DOHH2 (cell line): ENCODE data around the gene PLAGL1.

Source experiments
- H3F3A ChIP-seq: fragments of 200-600 bp; sonication (generic), shearing (Covaris generic); 2 replicates; pipeline ENCODE4 v1.6.0; 2016; ENCODE audit warnings: antibody characterized with exemption, mild to moderate bottlenecking; ENCODE audit not compliant: control insufficient read depth, insufficient read depth
- H3K27ac ChIP-seq: fragments of 200-600 bp; sonication (generic); 2 replicates; pipeline ENCODE4 v1.5.1; 2014; ENCODE audit warnings: low read depth, mild to moderate bottlenecking, low read length, moderate library complexity
- H3K27me3 ChIP-seq: fragments of 200-600 bp; sonication (generic); 2 replicates; pipeline ENCODE4 v1.6.1; 2014; ENCODE audit warnings: mild to moderate bottlenecking, low read length, mixed read lengths; ENCODE audit not compliant: control insufficient read depth
- H3K36me3 ChIP-seq: fragments of 200-600 bp; sonication (generic); 2 replicates; pipeline ENCODE4 v1.6.1; 2014; ENCODE audit warnings: mild to moderate bottlenecking, low read length, moderate library complexity, mixed read lengths; ENCODE audit not compliant: control insufficient read depth
- H3K4me1 ChIP-seq: fragments of 200-600 bp; sonication (generic); 2 replicates; pipeline ENCODE4 v1.6.1; 2014; ENCODE audit warnings: mild to moderate bottlenecking, low read length, mixed read lengths; ENCODE audit not compliant: control insufficient read depth
- H3K4me2 ChIP-seq: fragments of 200-600 bp; sonication (generic); 2 replicates; pipeline ENCODE4 v1.6.0; 2014; ENCODE audit warnings: mild to moderate bottlenecking, low read length, moderate library complexity
- H3K4me3 ChIP-seq: fragments of 200-600 bp; sonication (generic); 2 replicates; pipeline ENCODE4 v1.5.1; 2014; ENCODE audit warnings: mild to moderate bottlenecking, low read length, mixed read lengths
- H3K79me2 ChIP-seq: fragments of 200-600 bp; sonication (generic); 2 replicates; pipeline ENCODE4 v1.6.1; 2014; ENCODE audit warnings: mild to moderate bottlenecking, low read length, mixed read lengths; ENCODE audit not compliant: control insufficient read depth
- H3K9me2 ChIP-seq: fragments of 200-600 bp; sonication (generic); replicated peaks from 2 replicates; pipeline ENCODE4 v1.6.1; 2014; ENCODE audit warnings: mild to moderate bottlenecking, low read length, mixed read lengths; ENCODE audit not compliant: control insufficient read depth
- H3K9me3 ChIP-seq: fragments of 200-600 bp; sonication (generic); 2 replicates; pipeline ENCODE4 v1.6.1; 2014; ENCODE audit warnings: antibody characterized with exemption, low read length, mixed read lengths; ENCODE audit not compliant: control insufficient read depth, insufficient read depth
- H4K20me1 ChIP-seq: fragments of 200-600 bp; sonication (generic); 2 replicates; pipeline ENCODE4 v1.6.0; 2014; ENCODE audit warnings: low read depth, mild to moderate bottlenecking, antibody characterized with exemption, low read length, moderate library complexity; ENCODE audit not compliant: control insufficient read depth, insufficient read depth
- EZH2phosphoT487 ChIP-seq: fragments of 200-600 bp; sonication (generic); IDR thresholded peaks from 2 replicates; pipeline ENCODE4 v1.6.1; 2017; ENCODE audit warnings: borderline replicate concordance, mild to moderate bottlenecking, antibody characterized with exemption, low read length, moderate library complexity, mixed read lengths
- TF ChIP-seq, protein P1 (sequence below): fragments of 200-600 bp; sonication (generic); IDR thresholded peaks from one replicate; pipeline ENCODE4 v1.5.1; 2014; ENCODE audit warnings: antibody characterized with exemption, mild to moderate bottlenecking, low read depth, low read length; ENCODE audit not compliant: poor library complexity, severe bottlenecking

PLAGL1 gene

DNA sequence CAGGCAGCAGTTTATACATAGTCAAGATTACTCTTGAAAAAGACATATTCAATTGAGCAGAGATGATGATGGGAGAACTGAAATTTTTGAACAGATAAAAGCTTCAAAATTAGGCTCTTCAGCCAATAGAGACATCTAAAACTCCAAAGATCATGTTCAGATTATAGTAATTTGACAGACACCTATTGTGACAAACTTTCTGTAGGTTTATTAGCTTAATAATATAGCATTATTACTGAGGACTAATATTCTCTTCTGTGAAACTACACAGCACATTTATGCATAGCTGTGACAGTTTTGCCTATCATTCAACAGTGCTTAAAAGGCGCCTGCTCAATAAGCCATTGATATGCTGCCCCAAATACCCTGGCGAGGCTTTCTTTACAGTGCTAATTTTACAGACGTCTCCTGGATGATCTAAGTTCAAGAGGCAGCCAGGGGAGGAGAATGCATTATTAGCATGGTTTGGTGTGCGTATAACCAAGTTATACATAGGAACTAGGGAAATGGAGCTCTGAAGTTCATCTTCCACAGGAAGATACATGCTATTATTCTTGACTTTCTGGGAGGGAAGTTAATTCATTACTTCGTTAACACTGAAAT is 21.5 kb downstream of the PLAGL1 start:
- no peak overlapping the region for H3K4me2 ChIP-seq
- H3K27me3 ChIP-seq = no peaks in the 10 kb centered on the region
- H3K27ac ChIP-seq = no peak overlapping the region
- no peaks in the 10 kb centered on the region; the same call in 1 of the 2 replicates for H3K9me2 ChIP-seq
- no peaks in the 10 kb centered on the region for H3K36me3 ChIP-seq
- H3K4me3 ChIP-seq = no peak overlapping the region
- H3F3A ChIP-seq = no peaks in the 10 kb centered on the region
- H3K9me3 ChIP-seq = no peaks in the 10 kb centered on the region
- TF ChIP-seq EZH2phosphoT487 = no peak
- TF ChIP-seq, protein P1, sequence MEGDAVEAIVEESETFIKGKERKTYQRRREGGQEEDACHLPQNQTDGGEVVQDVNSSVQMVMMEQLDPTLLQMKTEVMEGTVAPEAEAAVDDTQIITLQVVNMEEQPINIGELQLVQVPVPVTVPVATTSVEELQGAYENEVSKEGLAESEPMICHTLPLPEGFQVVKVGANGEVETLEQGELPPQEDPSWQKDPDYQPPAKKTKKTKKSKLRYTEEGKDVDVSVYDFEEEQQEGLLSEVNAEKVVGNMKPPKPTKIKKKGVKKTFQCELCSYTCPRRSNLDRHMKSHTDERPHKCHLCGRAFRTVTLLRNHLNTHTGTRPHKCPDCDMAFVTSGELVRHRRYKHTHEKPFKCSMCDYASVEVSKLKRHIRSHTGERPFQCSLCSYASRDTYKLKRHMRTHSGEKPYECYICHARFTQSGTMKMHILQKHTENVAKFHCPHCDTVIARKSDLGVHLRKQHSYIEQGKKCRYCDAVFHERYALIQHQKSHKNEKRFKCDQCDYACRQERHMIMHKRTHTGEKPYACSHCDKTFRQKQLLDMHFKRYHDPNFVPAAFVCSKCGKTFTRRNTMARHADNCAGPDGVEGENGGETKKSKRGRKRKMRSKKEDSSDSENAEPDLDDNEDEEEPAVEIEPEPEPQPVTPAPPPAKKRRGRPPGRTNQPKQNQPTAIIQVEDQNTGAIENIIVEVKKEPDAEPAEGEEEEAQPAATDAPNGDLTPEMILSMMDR = no peak
- H3K79me2 ChIP-seq = no peaks in the 10 kb centered on the region
- no peaks in the 10 kb centered on the region for H4K20me1 ChIP-seq
- H3K4me1 ChIP-seq = no peaks in the 10 kb centered on the region

DNA sequence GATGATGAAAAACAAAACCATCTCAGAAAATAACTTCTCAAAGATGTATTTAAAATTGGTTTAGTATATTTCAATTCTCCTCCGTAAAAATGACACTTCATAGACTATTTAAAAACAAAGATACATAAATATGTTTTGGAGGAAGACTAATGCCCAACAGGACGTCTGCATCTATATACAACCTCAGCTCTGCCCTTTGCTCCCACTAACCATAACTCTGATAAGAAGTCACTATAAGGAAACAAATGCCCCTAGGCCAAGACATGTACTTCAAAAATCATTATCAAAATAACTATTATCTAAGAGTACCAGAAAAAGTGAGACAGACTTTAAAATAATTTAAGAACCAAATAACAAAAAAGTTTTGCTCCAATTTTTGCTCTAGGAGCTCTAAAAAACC is 23.4 kb downstream of the PLAGL1 start:
- H3K27ac ChIP-seq = no peak overlapping the region
- H3K79me2 ChIP-seq = no peaks in the 10 kb centered on the region
- H3K9me2 ChIP-seq = no peaks in the 10 kb centered on the region
- no peak overlapping the region for H3K4me2 ChIP-seq
- H3K4me3 ChIP-seq = no peak overlapping the region
- no peaks in the 10 kb centered on the region for H3K36me3 ChIP-seq
- H3F3A ChIP-seq = no peaks in the 10 kb centered on the region
- no peaks in the 10 kb centered on the region for H4K20me1 ChIP-seq
- no peaks in the 10 kb centered on the region for H3K4me1 ChIP-seq
- H3K9me3 ChIP-seq = no peaks in the 10 kb centered on the region
- no peaks in the 10 kb centered on the region for H3K27me3 ChIP-seq
- TF ChIP-seq, protein P1 = no peak
- TF ChIP-seq EZH2phosphoT487 = no peak

DNA sequence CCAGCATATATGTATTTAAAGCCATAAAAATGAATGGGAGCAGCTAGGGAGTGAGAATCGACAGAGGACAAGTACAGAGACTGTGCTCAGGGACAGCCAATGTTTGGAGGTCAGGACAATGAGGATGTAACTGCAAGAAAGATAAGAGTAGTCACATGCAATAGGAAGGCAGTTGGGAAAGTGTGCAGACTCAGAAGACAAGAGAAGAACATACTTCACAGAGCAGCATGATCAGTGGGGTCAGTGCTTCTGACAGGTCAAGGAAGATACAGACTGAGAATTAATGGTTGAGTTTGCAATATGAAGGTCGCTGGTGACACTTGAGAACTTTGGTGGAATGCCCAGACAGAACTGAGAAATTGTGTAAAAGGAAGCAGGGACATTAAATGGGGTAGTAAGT is 25.1 kb downstream of the PLAGL1 start:
- no peak overlapping the region for H3K4me2 ChIP-seq
- H4K20me1 ChIP-seq = no peaks in the 10 kb centered on the region
- no peaks in the 10 kb centered on the region for H3K4me1 ChIP-seq
- H3K9me3 ChIP-seq = no peaks in the 10 kb centered on the region
- H3K27ac ChIP-seq = no peak overlapping the region
- no peaks in the 10 kb centered on the region for H3K36me3 ChIP-seq
- H3K27me3 ChIP-seq = no peaks in the 10 kb centered on the region
- H3K4me3 ChIP-seq = no peak overlapping the region
- no peaks in the 10 kb centered on the region for H3K9me2 ChIP-seq
- TF ChIP-seq, protein P1 = no peak
- no peak for TF ChIP-seq EZH2phosphoT487
- no peaks in the 10 kb centered on the region for H3F3A ChIP-seq
- H3K79me2 ChIP-seq = no peaks in the 10 kb centered on the region
